ENCODE measurements around the gene SLC5A3.
A peak's percentile ranks its signal among the peaks of the same experiment; 100 is the strongest.

Gene SLC5A3

DNA sequence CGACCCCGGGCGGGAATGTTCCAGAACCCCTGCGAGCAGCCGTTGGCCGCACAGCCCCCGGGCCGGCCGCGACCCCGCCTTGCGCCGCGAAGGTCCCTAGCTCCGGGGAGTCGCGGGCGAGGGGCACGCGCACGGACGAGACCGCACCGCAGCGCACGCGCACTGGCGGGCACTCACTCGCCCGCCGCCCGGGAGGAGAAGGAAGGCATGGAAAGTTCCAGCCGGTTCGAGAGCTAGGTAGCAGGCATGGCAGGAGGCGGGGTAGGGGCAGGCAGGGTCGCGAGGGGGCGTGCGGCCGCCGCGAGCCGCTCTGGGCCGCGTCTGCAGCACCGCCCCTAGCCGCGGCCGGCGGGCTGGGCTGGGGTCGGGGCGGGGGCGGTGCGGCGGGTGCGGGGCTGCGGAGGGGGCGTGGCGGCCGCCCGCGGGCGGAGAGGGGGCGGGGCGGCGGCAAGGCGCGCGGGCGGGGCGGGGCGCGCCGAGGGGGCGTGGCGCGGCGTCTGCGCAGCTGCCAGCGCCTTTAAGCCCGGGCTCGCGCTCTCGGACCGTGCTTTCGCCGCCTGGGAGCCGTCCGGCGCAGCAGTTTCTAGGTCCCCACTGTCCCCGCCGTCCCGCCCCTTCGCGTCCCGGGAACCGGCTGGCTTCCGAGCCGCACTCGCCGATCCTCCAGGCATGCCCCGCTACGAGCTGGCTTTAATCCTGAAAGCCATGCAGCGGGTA is at the start of gene SLC5A3, which contains the start of gene MRPS6:
Gene SLC5A3 (plus strand): TSS at position 547 of the 717 bp plus-strand sequence. CDS start 21,621 bp downstream, outside the sequence.
Gene MRPS6 (plus strand): TSS at position 547 of the 717 bp plus-strand sequence. CDS start 123 bp downstream, at position 670.
- DNase-seq (ENCODE audit: low read depth, low spot score), result peak; percentile 29

DNA sequence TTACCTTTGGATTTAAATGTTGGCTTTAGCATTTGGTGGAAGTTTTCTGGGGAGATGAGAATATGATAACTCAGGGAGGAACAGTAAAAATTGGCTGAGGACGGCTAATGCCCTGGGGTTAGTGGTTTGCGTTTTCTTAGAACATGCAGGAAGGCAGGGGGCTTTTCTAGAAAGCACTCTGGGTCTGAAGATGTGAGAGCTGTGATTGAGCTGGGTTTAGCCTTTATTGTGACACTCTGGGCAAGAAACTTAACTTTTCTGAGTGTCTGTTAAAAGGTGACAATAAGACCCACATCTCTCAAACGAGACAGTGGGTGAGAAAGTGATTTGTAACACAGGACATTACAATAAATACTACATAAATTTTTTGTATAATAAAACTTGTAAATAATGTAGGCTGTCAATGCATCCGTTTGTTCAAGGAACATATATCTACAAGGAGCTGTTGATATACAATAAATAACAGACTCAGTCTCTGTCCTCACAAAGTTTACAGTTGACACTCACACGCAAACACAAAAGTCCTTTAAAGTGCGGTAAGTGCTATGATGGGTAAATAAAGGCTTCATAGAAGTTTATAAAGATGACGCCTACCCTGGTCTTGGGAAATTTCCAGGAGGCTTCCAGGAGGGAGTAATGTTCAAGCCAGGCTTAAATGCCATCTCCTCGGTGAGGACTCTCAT is 49.5 kb upstream of the SLC5A3 start:
- no peak for DNase-seq (ENCODE audit: low read depth, low spot score)

DNA sequence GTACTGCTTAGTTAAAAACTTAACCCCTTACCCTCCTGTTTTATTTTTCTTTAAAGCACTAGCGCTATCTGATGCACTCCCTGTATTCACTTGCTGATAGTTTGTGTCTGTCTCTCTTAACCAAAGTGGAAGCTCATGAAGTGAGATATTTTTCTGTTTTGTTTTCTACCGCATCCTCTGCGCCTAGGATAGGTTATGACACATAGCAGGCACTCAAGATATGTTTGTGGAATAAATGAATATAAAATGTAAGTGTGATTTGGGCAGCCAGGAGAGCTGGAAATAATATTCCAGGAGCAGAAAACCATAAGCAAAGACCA is 49.0 kb upstream of the SLC5A3 start:
- no peak for DNase-seq (ENCODE audit: low read depth, low spot score)

DNA sequence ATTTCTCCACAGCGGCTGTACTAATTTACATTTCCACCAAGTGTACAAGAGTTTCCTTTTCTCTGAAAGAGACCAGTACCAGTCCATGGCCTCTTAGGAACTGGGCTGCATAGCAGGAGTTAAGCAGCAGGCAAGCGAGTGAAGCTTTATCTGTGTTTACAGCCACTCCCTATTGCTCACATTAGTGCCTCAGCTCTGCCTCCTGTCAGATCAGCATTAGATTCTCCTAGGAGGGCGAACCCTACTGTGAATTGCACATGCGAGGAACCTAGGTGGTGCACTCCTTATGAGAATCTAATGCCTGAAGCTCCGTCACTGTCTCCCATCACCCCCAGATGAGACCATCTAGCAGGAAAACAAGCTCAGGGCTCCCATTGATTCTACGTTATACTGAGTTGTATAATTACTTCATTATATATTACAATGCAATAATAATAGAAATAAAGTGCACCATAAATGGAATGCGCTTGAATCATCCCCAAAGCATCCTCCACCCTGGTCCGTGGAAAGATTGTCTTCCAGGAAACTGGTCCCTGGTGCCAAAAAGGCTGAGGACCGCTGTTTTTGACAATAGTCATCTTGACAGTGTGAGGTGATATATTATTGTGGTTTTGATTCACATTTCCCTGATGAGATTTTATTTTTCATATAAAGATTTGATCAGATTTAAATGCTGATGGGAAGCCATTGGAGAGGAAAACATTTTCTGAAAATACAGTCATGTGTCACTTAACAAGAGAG is 45.5 kb upstream of the SLC5A3 start:
- DNase-seq (ENCODE audit: low read depth, low spot score), result no peak

DNA sequence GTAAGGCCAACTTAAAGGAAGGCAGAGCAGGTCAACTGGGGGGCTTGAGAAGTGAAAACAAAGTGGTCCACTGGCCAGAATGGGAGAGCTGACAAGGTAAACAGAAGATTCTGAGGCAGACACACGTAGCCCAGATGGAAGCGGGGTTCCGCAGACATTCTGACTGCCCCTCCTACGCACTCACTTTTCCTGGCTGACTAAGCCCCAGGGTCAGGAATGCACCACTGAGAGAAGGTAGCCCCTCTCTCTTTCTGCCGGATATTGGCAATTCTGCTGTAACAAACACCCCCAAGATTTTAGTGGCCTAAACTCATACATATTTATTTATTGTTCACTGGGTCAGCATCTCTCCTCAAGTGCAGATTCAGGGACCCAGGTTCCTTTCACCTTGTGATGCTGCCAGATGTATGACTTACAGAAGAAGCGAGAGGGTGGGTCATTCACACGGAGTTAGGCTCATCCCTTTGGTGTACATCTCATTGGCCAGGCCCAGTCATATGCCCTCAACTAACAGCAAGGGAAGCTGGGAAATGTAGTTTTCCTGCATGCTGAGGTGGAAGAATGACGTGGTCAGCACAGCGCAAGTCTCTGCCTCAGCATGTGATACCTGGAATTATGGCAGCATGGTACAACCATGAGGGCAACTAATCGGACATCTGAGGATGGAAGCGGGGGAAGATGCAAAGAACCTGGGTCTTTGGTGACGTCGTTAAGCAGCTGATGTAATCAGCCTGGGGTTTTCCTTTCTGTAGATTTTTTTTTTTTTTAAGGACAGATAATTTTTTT is 43.4 kb upstream of the SLC5A3 start:
- peak; percentile 50 for DNase-seq (ENCODE audit: low read depth, low spot score)

DNA sequence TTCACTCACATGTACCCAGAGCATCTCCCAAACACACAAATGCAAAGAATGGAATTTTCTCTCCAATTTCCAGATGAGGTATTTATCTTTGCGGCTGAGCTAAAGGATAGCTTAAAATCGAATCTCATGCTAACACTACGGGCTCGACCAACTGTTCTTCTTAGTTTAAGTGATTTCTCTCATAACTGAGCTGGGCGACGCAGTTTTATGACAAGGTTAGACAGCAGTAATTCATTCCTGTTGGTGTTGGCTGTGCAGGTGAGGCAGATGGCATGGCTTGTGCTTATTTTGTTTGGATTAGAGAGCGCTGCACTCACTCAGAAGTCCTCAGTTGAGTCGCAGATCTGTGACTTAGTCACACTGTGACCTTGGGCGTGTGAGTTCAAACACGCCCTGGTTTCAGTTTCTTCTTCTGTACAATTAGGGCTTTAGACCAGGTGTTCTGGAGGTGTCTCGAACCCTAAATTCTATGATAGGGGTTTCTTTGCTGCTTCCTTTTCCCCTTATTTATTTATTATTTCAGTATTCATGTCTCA is 41.5 kb upstream of the SLC5A3 start:
- no peak for DNase-seq (ENCODE audit: low read depth, low spot score)

DNA sequence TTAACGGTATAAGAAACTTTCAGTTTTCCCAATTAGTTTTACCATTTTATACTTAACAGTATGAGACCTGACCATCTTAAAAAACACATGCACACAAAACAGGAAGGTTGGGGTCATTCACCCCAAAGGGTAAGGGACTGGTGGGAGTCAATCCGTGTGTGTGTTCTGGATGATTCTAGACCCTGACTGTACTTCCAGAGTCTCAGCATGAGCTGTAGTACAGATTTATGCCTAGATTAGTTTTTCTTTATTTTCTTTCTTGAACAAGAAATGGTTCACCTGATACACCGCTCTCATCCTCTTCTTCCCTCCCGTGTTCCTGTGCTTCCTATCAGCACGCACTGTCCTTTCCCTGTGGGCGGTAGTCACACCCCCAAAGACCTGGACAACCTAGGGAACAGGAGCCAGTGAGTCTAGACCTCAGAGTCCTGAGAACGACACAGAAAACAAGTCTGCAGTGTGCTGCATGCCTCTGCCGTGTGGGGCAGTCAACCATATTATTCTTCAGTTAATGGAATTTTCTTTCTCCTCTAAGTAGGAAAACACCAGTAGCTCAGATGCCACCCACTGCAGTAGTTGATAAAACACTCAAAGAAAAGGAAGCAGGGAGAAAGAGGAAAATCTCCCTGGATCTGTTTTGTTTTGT is 38.9 kb upstream of the SLC5A3 start:
- no peak for DNase-seq (ENCODE audit: low read depth, low spot score)

DNA sequence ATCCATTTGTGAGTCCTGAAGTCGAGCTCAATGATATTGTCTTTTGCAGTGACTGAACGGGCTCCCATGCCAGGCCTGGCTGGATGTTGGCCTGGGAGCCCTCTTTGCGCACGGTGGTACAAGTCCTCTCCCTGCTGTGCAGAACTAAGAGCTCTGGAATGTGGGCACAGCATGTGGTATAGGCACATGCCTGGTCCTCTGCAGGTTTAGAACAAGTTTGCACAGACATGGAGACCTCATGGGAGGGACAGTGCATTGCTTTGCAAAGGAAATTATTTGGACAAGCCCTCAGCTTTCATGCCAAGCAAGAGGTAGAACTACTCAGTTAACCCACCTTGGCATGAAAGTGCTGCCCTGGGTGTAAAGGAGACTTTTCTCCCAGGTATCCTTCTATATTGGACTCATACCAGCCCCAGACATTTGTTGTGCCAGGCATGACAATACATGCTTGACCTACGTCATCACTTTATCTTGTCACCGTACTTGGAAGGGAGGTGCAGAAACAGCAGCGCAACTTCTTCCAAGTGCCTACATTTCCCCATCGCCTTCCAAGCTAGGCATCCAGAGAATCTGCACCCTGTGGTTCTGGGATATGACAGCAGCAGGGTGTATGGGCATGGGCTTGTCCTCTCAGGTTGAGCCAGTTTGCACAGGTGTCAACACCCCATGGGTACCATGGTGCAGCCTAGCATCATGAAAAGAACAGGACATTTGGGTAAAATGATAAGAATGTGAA is 37.6 kb upstream of the SLC5A3 start:
- no peak for DNase-seq (ENCODE audit: low read depth, low spot score)

DNA sequence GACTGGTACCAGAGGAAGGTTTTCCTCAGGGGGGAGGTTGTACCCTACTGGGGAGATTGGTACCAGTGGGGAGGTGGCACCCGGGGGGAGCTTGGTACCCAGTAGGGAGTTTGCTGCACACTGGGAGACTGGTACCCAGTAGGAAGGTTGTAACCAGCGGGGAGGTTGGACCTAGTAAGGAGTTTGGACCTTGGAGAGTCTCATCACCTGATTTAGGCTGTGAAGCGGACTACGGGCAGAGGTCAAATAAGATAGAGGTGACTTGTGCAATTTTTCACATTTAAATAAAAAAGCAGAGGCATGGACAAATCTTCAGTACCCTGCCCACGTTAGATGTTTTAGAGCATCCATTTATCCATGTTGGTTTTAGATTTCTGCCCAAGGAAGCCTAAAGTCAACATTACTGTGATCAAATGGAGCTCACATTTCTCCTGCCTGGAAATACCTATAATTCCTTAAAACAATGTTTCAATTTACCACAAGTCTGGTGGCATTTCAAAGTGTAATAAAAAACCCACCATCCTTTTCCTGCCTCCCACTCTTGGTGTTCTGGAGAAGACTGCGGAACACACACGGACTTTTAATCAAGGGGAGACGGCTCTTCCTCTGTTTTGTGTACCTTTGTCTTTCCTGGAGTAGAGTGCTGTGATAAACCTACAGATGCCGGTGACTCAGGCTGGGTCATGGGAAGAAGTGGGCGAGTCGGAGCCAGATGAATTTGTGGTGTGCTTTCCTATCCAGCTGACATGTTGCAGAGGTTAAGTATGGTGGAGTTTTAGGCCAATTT is 36.2 kb upstream of the SLC5A3 start:
- no peak for DNase-seq (ENCODE audit: low read depth, low spot score)

DNA sequence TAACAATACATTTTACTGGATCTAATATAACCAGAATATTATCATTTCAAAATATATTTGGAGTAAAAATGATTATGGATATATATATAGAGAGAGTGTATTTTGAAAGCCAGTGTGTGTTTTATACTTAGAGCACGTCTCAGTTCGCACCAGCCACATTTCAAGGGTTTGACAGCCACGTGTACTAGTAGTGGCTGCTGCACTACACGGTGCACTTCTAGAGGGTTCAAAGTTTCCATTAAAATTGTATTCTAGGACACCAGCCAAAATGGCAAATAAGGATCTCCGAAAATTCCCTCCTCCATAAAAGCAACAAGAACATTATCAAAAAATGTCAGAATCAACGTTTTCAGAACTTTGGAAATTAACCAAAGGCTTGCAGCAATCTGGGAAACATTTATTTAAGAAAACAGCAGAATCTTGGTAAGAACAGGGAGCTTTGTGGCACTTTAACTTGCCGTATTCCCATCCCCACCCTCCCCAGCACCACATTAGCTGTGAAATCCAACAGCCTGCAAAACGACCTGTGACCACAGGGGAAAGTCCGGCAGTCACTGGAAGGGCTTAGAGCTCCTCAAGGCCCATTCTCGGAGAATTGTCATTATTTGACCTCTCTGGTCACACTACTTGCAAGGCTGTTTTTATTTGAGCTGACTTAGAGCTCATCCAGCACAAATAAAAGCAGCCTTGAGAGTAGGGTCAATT is 33.5 kb upstream of the SLC5A3 start:
- DNase-seq (ENCODE audit: low read depth, low spot score), result no peak

DNA sequence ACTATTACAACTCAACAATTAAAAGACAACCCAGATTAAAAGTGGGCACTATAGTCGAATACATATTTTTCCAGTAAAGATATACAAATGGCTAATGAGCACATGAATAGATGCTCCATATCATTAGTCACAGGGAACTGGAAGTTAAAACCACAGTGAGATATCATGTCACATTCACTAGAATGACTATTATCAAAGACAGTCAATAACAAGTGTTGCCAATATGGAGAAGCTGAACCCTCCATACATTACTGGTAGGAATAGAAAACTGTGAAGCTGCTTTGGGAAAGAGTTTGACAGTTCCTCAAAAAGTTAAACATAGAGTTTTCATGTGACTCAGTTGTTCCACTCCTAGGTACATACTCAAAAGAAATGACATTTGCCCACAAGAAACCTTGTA is 30.6 kb upstream of the SLC5A3 start:
- no peak for DNase-seq (ENCODE audit: low read depth, low spot score)

DNA sequence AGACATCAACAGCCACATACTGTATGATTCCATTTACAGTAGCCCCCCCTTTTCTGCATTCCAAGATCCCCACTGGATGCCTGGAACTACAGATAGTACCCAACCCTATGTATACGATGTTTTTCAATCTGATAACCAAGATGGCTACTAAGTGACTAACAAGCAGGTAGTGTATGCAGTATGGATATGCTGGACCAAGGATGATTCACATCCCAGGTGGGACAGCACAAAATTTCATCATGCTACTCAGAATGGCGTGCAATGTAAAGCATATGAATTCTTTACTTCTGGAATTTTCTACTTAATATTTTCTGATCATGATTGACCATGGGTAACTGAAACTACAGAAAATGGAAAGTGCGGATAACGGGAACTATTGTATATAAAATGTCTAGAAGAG is 30.0 kb upstream of the SLC5A3 start:
- no peak for DNase-seq (ENCODE audit: low read depth, low spot score)

DNA sequence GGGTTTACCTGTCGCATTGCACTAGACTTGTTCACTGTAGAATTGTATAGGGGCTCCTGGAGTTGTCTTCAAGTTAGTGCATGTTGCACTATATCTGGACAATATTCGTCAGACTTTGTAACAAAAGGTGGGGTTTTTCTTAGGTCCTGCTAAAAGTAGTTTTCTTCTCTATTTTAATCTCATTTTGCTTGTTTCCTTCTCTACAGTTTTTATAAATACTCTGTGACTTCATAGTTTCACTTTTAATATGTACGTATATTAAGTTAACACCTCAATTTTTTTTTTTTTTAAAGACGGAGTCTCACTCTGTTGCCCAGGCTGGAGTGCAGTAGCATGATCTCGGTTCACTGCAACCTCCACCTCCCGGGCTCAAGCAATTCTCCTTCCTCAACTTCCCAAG is 26.5 kb upstream of the SLC5A3 start:
- DNase-seq (ENCODE audit: low read depth, low spot score), result no peak

DNA sequence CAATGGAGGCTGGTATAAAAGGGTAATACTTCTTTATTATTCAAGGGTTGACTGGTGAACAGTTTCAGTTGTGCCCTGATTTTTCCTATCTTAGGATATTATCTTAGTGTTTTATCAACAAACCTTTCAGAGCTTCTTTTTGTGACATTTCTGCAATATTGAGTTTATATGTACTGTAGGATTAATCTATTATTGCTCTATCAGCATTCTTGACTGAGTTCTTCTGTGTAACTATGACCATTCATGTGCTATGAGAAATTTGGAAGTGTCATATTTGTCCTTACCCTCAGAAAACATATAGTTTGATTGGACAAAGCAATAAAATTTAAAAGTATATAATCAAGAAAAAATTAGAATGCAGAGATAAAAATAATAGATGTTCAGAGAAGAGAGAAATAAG is 25.5 kb upstream of the SLC5A3 start:
- no peak for DNase-seq (ENCODE audit: low read depth, low spot score)

DNA sequence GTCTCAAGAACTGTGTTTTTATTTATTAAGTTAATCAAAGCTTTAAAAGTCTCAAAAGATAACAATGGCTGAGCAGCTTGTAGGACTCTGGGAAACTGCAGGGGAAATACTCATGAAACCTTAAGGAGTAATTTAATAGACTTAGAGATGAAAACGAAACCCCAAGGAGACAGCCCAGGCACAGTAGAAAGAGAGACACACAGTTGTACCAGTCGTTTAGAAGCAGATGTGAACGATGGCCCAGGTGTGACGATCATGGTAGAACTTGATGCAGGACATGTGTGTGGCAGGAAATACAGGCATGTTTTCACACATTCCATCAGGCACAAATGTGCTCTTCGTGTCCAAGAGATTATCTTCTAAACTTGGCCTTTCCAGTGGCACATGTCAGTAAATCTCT is 21.2 kb upstream of the SLC5A3 start:
- no peak for DNase-seq (ENCODE audit: low read depth, low spot score)

DNA sequence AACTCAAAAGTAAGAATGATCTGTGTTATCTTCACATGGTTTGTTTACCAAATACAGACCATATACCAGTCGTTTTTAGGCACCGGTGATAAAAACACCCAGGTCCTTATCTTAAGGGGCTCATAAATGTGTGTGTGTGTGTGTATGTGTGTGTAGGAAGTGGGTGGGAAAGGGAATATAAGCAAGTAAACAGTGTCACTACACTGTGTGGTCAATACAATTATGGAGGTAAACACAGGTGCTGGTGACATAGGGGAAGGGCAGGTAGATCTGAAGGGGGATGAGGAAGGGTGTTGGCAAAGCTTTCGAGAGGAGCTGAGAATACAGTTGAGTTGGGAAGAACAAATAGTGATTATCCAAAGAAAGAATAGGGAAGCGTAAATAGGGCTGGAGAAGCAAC is 19.1 kb upstream of the SLC5A3 start:
- DNase-seq (ENCODE audit: low read depth, low spot score), result no peak

DNA sequence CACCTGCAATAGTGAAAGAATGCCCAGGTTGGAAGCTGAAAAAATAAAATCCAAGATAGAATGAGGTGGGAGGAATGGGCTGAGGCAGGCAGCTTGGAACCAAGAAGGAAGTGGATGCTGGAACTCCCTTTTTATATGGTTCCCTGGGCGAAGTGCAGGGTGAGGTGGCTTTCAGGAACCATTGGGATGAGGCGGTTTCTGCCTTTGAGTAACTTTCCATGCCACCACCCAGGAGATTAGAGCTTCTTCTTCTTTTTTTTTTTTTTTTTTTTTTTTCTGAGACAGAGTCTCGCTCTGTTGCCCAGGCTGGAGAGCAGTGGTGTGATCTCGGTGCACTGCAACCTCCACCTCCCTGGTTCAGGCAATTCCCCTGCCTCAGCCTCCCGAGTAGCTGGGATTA is 17.8 kb upstream of the SLC5A3 start:
- DNase-seq (ENCODE audit: low read depth, low spot score), result no peak

DNA sequence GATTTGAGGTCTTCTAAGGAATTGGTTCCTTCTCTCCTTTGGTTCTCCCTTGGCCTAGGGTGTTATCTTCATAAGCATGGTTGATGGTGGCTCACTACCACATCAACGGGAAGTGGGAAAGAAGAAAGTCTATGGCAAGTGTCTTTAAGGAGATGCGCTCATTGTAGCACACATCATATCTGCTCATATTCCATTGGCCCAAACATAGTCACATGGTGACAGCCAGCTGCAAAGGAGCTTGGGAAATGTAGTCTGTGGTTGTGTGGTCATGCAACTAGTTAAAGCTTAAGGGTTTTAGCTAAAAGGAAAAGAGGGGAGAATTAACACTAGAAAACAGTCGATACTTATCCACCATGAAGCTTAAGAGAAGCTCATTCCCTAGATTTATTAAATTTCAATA is 11.4 kb upstream of the SLC5A3 start:
- no peak for DNase-seq (ENCODE audit: low read depth, low spot score)

DNA sequence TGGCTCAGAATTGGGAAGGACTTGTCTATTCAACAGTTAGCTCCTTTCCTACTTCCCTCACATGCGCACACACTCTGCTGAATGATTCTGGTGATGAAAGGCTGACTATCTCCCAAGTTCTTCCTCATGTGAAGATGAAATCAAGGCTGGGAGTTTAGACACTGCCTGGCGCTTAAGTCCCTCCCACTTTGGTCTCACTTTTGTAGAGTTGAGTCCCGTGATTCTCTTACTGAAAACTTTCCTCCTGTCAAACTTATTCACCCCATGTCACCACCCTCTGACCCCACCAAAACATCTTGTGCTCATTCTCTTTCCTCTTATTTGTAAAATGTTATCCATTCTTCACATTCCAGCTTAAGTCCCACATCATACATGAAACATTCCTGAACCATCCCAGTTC is 8.4 kb upstream of the SLC5A3 start:
- DNase-seq (ENCODE audit: low read depth, low spot score), result no peak

Measured in brain pericyte (primary cell).